Coronary artery (tissue), 2 donors: ENCODE data around the gene ACAN.

Experiments used
- DNase-seq: peaks from one replicate; pipeline ENCODE4 v3.0.0-alpha.2; 2017; ENCODE audit warnings: low spot score
- H3K27ac ChIP-seq, 2 donors: fragments of 200-600 bp; sonication (generic); one replicate each; pipeline ENCODE4 v1.5.1; 2016 to 2019
- H3K4me3 ChIP-seq: fragments of 200-600 bp; sonication (generic); 2 replicates; pipeline ENCODE4 v1.5.1; 2016; ENCODE audit warnings: mild to moderate bottlenecking, moderate library complexity
- TF ChIP-seq, protein P1 (sequence below): fragments of 200-600 bp; sonication (generic); IDR thresholded peaks from one replicate; pipeline ENCODE4 v1.5.1; 2019; ENCODE audit warnings: antibody characterized with exemption

The ACAN gene

DNA sequence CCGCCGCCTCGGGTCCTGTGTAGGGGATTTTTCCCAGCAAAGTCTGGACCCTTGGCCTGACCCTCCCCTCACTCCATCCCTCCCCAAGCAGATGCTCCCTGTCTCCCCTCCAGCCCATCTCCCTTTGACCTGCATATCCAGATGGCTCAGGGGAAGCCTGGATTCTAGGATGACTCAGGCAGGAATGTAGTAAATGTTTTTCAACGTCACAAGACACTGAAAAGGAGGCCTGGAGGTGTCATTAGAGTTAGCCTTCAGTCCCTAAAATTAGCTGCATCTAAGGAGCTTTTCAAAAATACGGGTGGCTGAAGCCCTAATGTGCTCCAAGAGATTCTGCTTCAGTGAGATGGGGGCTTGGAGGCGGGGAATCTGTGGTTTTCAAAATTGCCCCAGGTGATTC, 7.2 kb downstream of the ACAN start:
- Histone ChIP-seq H3K4me3 (no peak overlapping the region), H3K27ac (no peak overlapping the region)
- no peak for DNase-seq
- TF ChIP-seq, protein P1, sequence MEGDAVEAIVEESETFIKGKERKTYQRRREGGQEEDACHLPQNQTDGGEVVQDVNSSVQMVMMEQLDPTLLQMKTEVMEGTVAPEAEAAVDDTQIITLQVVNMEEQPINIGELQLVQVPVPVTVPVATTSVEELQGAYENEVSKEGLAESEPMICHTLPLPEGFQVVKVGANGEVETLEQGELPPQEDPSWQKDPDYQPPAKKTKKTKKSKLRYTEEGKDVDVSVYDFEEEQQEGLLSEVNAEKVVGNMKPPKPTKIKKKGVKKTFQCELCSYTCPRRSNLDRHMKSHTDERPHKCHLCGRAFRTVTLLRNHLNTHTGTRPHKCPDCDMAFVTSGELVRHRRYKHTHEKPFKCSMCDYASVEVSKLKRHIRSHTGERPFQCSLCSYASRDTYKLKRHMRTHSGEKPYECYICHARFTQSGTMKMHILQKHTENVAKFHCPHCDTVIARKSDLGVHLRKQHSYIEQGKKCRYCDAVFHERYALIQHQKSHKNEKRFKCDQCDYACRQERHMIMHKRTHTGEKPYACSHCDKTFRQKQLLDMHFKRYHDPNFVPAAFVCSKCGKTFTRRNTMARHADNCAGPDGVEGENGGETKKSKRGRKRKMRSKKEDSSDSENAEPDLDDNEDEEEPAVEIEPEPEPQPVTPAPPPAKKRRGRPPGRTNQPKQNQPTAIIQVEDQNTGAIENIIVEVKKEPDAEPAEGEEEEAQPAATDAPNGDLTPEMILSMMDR = no peak

DNA sequence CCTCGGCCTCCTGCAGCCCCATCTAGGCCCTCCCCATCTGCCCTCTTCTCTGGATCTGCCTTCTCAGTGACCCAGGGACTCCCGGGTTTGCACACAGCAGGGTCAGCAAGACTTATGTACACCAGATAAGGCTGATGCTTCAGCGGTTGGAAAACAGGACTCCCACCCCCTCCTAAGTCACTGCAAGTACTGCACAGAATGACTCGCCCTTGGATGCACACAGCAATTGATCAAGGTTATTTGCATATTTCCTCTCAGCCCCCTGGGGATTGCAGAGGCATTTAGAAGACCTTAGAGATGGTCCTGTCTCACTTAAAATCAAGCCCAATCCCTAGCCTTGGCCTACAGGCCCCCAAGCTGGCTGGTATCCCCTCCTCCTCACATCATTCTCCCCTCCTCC, 8.9 kb downstream of the ACAN start:
- no peak for DNase-seq
- TF ChIP-seq, protein P1 = no peak
- Histone ChIP-seq H3K27ac (no peak overlapping the region), H3K4me3 (no peak overlapping the region)

DNA sequence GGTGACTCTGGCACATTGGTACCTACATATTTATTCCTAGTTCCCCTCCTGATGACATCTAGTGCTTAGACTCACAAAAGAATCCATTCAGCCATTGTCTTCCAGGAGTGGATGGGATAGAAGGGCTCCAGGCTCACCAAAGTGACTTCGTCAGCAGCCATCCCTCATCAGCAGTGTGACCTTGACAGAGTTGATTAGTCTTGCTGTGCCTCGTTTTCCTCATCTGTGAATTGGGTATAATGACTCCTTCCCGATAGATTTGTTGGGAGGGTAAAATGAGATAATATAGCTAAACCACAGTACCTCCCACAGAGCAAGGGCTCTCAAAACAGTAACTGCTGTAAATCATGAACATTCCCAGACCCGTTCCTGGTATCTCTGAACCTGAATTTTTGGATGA, 10.7 kb downstream of the ACAN start:
- H3K4me3 ChIP-seq = no peak overlapping the region

DNA sequence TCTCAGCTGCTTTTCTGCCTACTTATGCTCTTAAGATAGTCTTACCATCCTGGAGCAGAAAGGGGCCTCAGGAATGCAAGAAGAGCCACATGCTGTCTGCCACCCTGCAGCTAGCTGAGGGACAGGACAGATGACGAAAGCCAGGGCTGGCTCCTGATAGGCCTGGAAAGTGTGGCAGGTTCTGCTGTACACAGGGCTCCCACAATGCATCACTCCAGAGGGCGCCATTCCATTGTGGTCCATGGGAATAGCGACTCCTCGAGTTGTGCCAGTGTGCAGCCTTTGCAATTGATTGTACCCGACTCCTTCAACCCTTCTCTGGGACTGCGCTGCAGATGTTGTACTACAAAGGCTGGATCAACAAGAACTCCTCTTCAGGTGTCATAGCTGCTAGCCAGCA, 11.2 kb downstream of the ACAN start:
- H3K27ac ChIP-seq = no peak overlapping the region
- TF ChIP-seq, protein P1 = no peak

More for the DNA sequence above, 10.7 kb downstream of the ACAN start:
- no peak overlapping the region for H3K27ac ChIP-seq
- TF ChIP-seq, protein P1 = no peak
- DNase-seq = no peak

DNA sequence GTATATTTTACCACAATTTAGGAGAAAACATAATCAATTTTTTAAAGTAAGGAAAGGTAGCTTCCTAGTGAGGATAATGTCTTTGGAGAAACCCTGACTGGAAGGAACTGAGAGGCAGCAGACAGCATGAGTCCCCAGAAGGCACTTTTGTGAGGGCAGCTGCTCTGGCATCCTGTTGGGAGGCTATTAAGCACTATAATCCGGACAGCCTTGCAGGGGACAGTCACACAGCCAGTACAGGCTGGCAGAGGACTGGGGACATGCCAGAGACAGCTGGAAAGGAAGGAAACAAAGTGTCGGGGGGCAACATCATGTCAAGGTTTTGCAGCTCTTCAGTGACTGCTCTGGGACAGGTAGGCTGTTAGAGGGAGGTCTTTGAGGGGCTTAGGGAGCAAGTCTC, 15.7 kb downstream of the ACAN start:
- TF ChIP-seq, protein P1 = no peak
- H3K27ac ChIP-seq = no peak overlapping the region
- no peak overlapping the region for H3K4me3 ChIP-seq
- no peak for DNase-seq

More for the DNA sequence above, 11.2 kb downstream of the ACAN start:
- no peak for DNase-seq
- no peak overlapping the region for H3K4me3 ChIP-seq

DNA sequence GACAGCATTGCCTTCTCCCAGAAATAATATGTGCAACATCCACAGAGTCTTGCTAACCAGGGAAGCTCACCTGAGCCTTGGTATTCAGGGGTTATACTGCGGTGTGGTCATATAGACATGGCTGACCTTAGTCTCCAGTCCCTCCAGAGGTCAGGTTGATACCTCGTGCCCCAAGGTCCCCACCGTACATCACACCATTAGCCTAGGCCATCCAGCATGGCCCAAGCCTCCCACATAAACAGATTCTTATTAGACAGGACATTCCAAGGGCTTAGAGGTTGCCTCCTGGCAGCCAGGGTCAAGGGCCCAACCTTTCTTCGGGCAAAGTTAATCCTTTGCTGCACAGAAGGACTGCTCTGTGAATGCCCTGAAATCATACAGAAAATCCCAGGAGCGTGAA, 18.8 kb downstream of the ACAN start:
- DNase-seq = no peak
- Histone ChIP-seq H3K4me3 (no peak overlapping the region), H3K27ac (no peak overlapping the region)
- TF ChIP-seq, protein P1 = no peak

DNA sequence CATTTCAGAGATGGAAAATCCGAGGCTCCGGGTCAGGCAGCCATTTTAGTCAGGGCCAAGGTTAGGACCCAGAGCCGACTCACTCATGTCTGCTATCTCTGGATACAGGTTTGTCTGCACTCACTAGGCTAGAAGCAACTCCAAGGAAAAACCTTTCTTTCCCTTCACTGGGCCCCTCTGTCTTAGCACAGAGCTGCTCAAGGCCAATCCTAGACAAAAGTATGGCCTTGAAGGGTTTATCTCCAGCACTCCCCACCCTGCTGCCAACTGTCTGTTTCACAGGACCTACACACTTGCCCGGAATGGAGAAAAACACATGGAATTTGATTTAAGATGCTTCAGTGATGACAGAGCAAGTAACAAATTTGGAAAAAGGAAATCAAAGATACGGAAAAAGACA, 25.6 kb downstream of the ACAN start:
- TF ChIP-seq, protein P1 = no peak
- no peak overlapping the region for H3K4me3 ChIP-seq
- no peak for DNase-seq

More for the DNA sequence above, 25.6 kb downstream of the ACAN start:
- no peak overlapping the region for H3K27ac ChIP-seq
